ENCODE data around the gene TEX38. TPM values are rescaled to one million over a fixed set of nuclear protein-coding genes. Genes with fewer than 3 reads are reported as not detected.
A peak's percentile ranks its signal among the peaks of the same experiment; 100 is the strongest.
"Not testable (repeated sequence)": the region's sequence is repeated elsewhere in the genome, so short reads cannot be mapped to it uniquely, and the experiment has no call there.

Gene TEX38
- not detected for total RNA-seq
- long read RNA-seq, result 0 reads

DNA sequence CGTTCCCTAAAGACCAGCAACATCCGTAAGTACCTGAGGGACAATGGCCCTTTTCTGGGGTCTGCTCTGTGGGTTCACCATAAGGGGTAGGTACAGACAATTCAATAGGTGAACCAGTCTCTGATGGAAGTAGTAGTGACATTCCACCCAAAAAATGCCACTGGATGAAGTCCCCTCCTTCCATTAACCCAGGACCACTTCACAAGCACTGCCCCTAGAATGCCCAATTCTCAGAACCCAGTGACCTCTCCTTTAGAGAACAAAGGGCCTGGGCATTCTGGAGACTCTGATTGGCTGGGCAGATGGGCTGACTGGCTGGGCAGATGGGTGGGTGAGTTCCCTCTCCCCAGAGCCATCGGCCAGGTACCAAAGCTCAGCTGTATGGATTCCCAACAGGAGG lies at the start of gene TEX38:
Gene TEX38, plus strand, starts transcription at position 301 of the 400 bp plus-strand sequence. Its CDS starts 81 bp downstream, at position 382.
- no peak for DNase-seq (ENCODE audit: low spot score)

DNA sequence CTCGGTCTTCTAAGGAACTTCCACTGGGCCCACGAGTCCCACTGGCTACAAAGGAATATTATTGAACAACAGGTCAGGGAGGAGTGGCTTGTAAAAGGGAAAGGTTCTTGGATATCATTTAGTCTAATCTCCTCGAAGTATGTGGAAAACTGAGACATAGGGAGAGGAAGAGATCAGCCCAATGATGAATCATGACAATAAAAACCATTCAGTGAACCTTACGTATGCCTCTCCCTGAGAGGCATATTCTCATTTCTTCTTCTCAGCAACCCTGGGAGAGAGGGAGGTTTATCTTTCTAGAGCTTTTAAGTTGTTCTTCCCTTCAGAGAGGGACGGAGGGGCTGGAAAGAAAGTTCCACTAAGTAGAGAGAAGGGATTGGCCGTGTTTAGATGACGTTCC lies 49.7 kb upstream of the TEX38 start:
- no peak for DNase-seq (ENCODE audit: low spot score)

DNA sequence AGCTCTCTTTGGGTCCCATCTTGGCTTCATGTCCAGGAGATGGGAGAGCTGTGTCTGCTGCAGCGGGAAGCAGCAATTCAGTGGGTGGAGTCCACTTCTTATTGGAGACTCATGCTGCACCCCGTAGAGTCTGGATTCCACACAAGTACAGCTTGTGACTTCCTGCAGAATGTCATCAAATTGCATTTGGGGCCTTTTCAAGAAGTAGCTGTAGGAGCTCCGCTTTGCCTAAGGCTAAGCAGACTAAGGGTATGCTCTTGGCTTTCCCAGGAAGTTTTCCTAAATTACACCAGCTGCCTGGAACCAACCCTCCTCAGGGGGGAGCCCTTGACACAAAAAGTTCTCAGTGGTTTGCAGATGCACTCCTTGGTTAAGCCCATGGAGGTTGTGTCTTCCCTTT lies 49.3 kb upstream of the TEX38 start:
- DNase-seq (ENCODE audit: low spot score), result no peak

DNA sequence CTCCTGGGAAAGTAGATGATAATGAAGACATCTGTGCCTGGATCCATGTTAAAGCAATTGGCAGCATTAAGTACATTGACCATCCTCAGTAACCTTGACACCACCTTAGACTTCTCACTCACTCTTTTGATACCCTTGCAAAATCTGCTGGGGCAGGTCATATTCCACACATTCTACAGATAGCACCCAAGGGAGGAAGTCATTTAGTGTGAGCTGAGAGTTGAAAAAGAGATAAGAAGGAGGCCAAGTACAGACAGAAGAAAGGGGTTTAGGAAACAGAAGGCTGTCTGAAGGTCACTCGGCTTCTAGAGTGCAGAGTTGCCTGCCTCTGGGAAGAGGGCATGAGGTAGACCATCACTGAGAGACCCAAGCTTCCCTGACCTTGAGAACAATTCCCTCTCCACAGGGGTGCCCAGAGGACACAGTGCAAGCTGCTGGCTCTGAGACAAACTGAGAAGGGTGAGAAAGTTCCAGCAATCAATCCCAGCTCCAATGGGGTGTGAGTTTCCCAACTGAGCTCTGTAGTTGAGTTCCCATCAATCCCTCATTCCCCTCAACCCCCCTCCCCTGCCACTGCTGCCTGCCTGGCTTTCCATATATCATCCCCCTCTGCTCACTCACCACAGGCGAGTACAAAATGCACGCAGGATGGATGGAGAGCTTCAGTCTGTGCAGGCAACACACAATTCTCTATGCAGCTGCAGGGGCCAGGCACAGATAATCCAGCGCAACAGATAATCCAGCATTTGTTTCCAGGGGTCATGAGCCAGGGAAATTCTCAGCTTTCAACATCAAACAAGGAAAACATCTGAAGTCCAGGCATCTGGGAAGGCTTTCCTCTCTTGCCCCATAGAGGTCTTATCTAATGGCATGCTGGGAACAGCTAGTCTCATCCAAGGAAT lies 47.7 kb upstream of the TEX38 start:
- DNase-seq (ENCODE audit: low spot score), result peak; percentile 11

DNA sequence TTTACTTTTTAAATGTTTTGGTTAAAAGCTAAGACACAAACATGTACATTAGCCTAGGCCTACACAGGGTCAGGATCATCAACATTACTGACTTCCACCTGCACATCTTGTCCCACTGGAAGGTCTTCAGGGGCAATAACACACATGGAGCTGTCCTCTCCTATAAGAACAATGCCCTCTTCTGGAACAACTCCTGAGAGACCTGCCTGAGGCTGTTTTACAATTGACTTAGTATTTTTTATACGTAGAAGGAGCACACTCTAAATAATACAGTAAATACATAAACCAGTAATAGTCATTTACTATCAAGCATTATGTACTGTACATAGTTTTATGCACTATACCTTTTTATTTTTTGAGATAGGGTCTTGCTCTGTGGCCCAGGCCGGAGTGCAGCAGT lies 40.9 kb upstream of the TEX38 start:
- DNase-seq (ENCODE audit: low spot score), result no peak

DNA sequence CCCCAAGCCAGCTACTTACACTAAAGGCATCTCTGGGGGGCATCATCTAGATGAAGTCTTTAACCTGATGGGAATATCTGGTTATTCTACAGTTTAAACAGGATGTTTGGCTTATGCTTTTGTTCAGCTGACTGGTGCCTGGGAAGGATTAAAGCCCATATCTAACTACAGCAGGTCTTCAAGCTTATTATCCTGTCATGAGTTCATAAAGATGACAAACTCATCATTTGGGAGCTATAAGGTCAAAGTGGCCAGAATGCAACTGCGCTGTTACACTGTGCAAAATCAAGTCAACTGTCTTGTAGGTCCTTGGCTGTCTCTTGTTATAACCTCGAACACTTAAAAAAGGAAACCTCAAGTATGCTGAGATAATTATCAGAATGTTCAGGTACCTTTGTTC lies 36.4 kb upstream of the TEX38 start:
- no peak for DNase-seq (ENCODE audit: low spot score)

DNA sequence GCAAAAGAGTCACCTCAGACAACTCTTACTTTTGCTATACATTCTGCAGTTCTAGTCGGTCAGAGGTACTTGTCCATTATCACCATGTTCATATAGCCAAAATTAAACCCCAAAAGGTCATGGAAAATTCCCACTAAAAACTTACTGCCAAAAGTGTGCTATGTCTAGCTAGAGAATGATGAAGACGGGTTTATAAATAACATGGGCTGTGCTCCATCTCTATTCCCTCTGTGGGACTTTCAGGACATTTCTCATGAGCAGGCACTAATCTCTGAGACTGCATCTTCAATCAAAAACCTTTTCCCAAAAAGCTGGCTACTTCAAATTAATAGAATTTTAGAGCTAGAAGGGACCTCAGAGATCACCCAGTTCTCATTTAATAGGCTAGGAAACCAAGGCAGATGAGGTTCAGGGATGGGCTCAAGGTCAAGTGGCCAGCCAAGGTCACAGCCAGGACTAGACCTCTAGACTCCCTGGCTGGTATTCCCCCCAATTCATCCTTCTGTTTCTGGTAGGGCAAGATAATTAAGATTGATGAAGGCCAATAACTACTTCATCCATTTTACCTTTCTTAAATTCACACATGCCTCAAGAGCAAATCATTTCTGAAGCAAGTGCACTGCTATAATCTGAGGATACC lies 34.1 kb upstream of the TEX38 start:
- DNase-seq (ENCODE audit: low spot score), result no peak

DNA sequence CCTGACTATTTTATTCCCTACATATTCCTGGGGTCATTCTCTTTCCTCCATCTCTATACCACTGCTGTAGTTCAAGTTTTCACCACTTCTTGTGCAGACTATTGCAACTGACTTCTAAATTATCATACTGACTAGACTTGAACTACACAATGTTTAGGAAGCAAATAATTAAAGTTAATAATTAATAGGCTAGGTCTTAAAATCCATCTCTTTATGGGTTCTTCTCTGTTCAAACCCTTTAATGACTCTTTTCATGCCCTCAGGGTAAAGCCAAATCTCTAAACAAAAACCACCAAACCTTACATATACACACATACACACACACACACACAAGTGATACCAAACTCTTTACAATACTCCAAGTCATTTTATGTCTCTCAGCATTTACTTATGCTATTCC lies 32.7 kb upstream of the TEX38 start:
- no peak for DNase-seq (ENCODE audit: low spot score)

DNA sequence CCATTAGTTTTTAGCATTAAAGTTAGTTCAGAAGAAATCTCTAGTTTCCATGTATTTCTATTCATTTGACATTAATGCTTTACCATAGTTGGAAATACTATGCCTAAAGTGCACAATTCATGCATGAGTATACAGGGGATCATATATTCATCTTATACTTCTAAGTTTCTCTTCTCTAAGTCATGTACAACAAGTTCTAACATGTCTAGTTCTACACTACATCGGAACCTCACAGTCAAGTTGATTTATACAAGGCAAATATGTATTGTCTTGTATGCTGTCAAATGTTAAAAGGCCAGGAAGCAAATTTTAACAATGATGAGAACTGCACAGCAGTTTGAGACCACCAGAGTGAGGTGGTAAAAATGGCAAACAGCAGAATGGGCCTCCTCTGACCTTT lies 32.1 kb upstream of the TEX38 start:
- DNase-seq (ENCODE audit: low spot score), result no peak

DNA sequence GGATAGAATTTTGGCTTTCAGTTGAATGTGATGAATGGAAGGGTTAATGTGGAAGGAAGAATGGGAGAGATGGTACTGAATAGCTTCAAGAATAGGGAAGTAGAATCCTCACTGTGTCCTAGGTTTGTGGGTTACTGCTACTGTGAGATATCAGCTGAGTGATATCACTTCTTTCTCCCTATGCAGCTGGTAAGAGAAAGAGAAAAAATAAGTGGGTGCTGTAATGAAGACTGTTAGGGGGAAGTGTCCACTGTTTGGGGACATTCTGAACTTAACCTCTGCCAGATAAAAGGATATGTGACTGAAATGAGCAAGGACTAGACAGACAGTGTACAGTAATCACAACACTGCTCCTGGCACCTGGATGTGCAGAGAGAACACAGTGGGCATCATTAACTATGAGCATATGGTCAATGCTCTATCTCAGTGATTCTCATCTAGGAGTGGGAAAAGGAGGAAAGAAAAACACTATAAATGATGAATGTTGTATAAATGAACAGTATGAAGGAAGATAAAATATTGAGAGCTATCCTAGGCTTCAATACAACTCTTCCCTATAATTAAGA lies 29.5 kb upstream of the TEX38 start:
- no peak for DNase-seq (ENCODE audit: low spot score)

DNA sequence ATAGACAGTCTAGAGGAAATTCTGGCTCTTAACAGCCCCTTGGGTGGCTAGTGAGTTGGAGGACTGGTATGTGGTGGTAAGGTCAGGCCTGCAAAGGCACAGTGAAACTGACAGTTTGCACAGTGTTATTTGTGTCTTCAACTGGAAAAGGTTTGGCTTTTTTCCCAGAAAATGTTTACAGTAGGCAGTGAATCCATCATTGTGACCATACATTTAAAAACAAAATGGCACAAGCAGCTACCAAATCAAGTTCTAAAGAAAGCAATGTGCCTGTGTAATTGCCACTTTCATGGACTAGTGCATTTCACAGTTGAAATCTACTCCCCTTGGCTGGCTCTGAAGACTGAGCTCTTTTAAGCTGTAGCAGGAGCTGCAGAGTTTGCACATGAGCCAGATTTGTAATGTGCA lies 28.3 kb upstream of the TEX38 start:
- DNase-seq (ENCODE audit: low spot score), result no peak

DNA sequence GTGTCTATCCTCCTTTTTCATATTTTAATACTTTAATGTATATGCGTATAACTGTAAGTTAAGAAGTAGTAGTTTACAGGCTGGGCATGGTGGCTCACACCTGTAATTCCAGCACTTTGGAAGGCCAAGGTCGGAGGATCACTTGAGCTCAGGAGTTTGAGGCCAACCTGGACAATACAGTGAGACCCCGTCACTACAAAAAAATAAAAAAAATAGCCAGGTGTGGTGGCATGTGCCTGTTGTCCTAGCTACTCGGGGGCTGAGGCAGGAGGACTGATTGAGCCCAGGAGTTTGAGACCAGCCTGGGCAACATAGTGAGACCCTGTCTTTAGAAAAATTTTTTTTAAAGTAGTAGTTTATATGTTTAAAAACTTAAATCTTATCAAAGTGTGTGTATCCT lies 25.8 kb upstream of the TEX38 start:
- DNase-seq (ENCODE audit: low spot score), result no peak

DNA sequence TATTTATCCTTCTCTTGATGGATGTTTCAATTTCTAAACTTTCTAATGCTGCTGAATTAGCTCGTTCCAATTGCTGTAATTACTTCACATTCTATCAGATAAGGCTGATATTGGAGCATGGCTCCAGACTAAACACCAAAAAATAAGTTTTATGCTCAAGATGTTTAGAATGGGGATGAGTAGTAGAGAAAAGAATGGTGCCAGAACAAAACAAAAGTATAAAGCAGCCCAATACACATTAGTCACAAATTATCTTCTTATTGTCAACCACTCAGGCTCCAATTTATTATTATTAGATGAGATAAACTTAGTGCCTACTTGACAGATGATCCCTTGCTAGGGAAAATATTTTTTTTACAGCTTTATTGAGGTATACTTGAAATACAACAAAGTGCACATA lies 25.3 kb upstream of the TEX38 start:
- DNase-seq (ENCODE audit: low spot score), result no peak

DNA sequence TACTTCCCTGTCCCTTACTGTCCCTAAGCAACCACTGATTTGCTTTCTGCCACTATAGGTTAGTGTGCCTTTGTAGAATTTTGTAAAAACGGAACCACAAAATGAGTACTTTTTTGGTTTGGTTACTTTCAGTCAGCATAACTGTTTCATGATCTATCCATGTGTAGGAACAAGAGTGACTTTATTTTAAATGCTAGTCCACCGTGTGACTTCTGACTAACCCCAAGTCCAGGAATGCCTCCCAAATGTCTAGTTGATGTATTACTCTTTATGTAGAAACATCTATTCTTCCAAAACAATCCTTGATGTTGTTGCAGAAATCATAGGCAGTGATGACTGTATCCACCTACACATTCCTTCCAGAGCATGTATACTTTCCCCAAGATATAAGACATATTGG lies 24.8 kb upstream of the TEX38 start:
- no peak for DNase-seq (ENCODE audit: low spot score)

DNA sequence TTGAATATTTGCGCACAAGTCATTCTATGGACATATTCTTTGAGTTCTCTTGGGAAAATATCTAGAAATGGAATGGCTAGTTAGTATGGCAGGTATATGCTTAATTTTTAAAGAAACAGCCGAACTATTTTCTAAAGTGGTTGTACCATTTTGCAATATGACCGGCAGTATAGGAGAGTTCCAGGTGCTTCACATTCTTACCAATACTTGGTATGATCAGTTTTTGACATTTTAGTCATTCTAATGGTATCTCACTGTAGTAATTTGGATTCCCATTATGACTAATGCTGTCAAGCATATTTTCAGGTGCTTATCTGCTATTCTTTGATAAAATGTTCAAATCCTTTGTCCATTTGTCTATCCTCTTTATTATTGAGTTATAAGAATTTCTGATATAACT lies 24.0 kb upstream of the TEX38 start:
- DNase-seq (ENCODE audit: low spot score), result no peak

DNA sequence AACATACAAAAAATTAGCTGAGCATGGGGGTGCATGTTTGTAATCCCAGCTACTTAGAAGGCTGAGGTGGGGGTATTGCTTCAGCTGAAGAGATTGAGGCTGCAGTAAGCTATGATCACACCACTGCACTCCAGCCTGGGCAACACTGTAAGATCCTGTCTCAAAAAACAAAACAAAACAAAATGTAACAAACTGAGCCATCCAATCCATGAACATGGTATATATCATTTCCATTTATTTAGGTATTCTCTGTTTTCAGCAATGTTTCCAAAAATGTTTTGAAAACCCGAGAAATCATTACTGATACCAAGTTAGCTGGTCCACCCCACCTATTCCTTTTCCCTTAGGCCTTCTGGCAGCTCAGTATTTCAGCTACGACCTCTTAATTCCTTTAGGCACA lies 21.9 kb upstream of the TEX38 start:
- DNase-seq (ENCODE audit: low spot score), result no peak

DNA sequence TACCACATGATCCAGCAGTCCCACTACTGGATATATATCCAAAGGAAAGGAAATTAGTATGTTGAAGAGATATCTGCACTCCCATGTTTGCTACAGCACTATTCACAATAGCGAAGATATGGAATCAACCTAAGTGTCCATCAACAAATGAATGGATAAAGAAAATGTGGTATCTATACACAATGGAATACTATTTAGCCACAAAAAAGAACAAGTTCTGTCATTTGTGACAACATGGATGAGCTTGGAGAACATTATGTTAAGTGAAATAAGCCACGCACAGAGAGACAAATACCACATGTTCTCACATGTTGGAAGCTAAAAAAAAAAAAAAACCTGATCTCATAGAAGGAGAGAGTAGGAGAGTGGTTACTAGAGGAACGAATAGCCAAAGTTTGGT lies 21.2 kb upstream of the TEX38 start:
- no peak for DNase-seq (ENCODE audit: low spot score)

DNA sequence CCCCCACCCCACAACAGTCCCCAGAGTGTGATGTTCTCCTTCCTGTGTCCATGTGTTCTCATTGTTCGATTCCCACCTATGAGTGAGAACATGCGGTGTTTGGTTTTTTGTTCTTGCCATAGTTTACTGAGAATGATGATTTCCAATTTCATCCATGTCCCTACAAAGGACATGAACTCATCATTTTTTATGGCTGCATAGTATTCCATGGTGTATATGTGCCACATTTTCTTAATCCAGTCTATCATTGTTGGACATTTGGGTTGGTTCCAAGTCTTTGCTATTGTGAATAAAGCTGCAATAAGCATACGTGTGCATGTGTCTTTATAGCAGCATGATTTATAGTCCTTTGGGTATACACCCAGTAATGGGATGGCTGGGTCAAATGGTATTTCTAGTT lies 20.5 kb upstream of the TEX38 start:
- not testable (repeated sequence) for DNase-seq (ENCODE audit: low spot score)

DNA sequence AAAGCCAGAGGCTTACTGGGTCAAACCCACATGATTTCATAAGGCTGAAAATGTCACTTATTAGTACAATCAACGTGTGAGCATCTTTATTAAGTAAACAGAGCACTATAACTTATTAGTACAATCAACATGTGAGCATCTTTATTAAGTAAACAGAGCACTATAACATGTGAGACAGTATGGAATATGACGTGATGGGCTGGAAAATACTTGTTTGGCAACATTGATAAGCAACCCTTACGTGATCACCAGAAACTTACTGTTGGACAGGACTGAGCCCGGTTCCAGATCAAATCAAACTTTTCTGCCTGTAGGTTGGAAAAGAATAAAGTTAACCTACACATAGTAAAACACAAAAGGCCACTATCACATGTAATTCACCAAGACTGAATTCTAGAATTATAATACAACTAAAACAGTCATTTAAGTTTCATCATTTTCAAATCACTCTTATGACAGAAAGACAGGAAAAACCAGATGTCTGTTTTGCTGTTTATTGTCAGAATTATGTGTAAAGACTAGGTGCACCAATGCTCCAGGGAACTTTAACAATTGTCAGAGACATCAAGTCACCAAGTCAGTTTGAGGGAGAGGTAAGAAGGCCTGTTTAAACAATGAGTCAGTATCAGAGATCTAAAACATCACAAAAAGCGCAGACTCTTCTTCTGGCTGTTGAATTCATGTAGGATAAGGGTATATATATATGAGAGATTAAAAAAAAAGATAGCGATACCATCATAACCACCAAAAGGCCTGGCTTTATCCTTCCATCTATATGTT lies 19.1 kb upstream of the TEX38 start:
- DNase-seq (ENCODE audit: low spot score), result no peak

DNA sequence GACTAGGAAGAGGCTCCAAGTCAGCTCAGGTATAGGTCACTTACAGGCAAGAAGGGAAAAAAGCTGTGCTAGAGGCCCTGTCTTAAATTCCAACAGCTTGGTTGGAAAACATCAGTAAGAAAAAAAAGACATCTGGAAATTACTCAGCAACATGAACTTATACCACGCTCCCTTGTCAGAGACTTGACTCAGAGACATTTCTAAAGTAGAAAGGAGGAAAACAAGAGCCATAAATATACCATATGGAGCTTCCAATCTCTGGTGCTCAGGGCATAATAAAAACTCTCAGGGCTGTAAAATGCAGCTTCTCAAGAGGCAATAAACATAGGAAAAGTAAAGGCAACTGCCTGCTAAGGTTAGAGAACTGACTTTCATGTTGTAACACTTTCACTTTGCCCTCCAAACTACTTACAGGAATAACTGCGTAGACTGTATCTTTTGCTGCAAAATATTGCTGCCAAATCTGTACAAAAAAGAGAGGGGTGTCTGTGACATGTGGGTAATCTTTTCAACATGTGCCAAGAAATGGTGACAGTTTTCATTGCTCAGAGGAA lies 18.2 kb upstream of the TEX38 start:
- no peak for DNase-seq (ENCODE audit: low spot score)

DNA sequence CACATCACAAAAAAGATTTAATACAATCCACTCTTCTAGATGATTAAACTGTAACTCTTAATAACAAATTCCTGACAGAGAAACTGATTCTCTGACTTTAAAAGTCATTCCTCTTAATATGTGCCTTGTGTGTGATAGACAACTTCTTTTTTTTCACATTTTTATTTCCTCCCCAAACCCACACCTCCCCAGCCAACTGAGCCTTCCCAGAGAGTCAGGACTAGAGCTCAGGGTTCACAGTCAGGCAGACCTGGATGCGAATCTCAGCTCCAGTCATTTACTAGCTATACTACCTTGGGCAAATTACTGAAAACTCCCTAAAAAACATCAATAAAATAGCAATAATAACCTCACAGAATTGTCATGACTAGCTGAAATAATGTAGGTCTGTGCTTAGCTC lies 17.6 kb upstream of the TEX38 start:
- no peak for DNase-seq (ENCODE audit: low spot score)
